Neuronal stem cell (in vitro differentiated cells): Measurements from ENCODE around the gene PRKN.

Experiments
- DNase-seq: peaks from one replicate; pipeline ENCODE4 v3.0.0-alpha.2; 2013; ENCODE audit warnings: low spot score
- H2AFZ ChIP-seq: one replicate; pipeline ENCODE4 v1.6.1; 2013; ENCODE audit warnings: mild to moderate bottlenecking, low read length, inconsistent platforms
- H2AK5ac ChIP-seq: 2 replicates; pipeline ENCODE4 v1.6.1; 2013; ENCODE audit warnings: low read depth, mild to moderate bottlenecking, inconsistent platforms, low read length, moderate library complexity, mixed read lengths
- H2BK120ac ChIP-seq: 2 replicates; pipeline ENCODE4 v1.6.1; 2013; ENCODE audit warnings: low read depth, mild to moderate bottlenecking, inconsistent platforms, low read length, moderate library complexity, mixed read lengths
- H2BK12ac ChIP-seq: one replicate; pipeline ENCODE4 v1.6.1; 2013; ENCODE audit warnings: low read length, inconsistent platforms
- H2BK15ac ChIP-seq: 2 replicates; pipeline ENCODE4 v1.6.1; 2013; ENCODE audit warnings: mild to moderate bottlenecking, low read length, inconsistent platforms, mixed read lengths
- H2BK5ac ChIP-seq: one replicate; pipeline ENCODE4 v1.6.1; 2013; ENCODE audit warnings: inconsistent platforms, mild to moderate bottlenecking, low read length, moderate library complexity
- H3K14ac ChIP-seq: one replicate; pipeline ENCODE4 v1.6.1; 2013; ENCODE audit warnings: low read length, inconsistent platforms
- H3K18ac ChIP-seq: 2 replicates; pipeline ENCODE4 v1.6.1; 2013; ENCODE audit warnings: low read length, inconsistent platforms
- H3K23ac ChIP-seq: 2 replicates; pipeline ENCODE4 v1.6.1; 2013; ENCODE audit warnings: low read depth, mild to moderate bottlenecking, mixed read lengths, low read length, inconsistent platforms; ENCODE audit not compliant: poor library complexity
- H3K27ac ChIP-seq: replicated peaks from 3 replicates; pipeline ENCODE4 v1.5.1; 2013; ENCODE audit warnings: low read length, inconsistent platforms
- H3K27me3 ChIP-seq, 3 experiments: 2 replicates each; pipeline ENCODE4 v1.6.1; 2013; ENCODE audit warnings: low read length in 3 of 3, mild to moderate bottlenecking in 2 of 3, inconsistent platforms in 1 of 3, low read depth in 1 of 3, mixed read lengths in 1 of 3, moderate library complexity in 1 of 3; ENCODE audit not compliant: control insufficient read depth in 3 of 3, insufficient read depth in 3 of 3
- H3K36me3 ChIP-seq, 2 donors: replicated peaks in 1 of 2; 2 replicates each; pipeline ENCODE4 v1.6.1; 2013; ENCODE audit warnings: low read length in 2 of 2; ENCODE audit not compliant: control insufficient read depth in 2 of 2, insufficient read depth in 2 of 2
- H3K4ac ChIP-seq: 2 replicates; pipeline ENCODE4 v1.6.1; 2013; ENCODE audit warnings: inconsistent platforms, mild to moderate bottlenecking, low read length, moderate library complexity
- H3K4me1 ChIP-seq, 2 donors: 1 replicate in 1 of 2; 2 replicates in 1 of 2; pipeline ENCODE4 v1.6.1; 2013; ENCODE audit warnings: low read length in 2 of 2, low read depth in 1 of 2; ENCODE audit not compliant: control insufficient read depth in 2 of 2, insufficient read depth in 1 of 2
- H3K4me2 ChIP-seq: one replicate; pipeline ENCODE4 v1.6.1; 2013; ENCODE audit warnings: mild to moderate bottlenecking, low read length, inconsistent platforms; ENCODE audit not compliant: insufficient read depth, poor library complexity, severe bottlenecking
- H3K4me3 ChIP-seq, 2 donors: 2 replicates each; pipeline ENCODE4 v1.5.1; 2013; ENCODE audit warnings: low read length in 2 of 2, mild to moderate bottlenecking in 2 of 2, inconsistent platforms in 1 of 2, moderate library complexity in 1 of 2
- H3K79me1 ChIP-seq: one replicate; pipeline ENCODE4 v1.6.1; 2013; ENCODE audit warnings: low read depth, mild to moderate bottlenecking, inconsistent platforms, low read length, moderate library complexity
- H3K9ac ChIP-seq: one replicate; pipeline ENCODE4 v1.6.1; 2013; ENCODE audit warnings: mild to moderate bottlenecking, low read depth, low read length, inconsistent platforms; ENCODE audit not compliant: poor library complexity
- H3K9me3 ChIP-seq, 2 donors: replicated peaks in 1 of 2; 2 replicates each; pipeline versions ENCODE3 to v1.6.1; 2013; ENCODE audit warnings: low read length in 2 of 2, mild to moderate bottlenecking in 2 of 2, inconsistent platforms in 1 of 2, low read depth in 1 of 2, mixed read lengths in 1 of 2, moderate library complexity in 1 of 2; ENCODE audit not compliant: control insufficient read depth in 2 of 2, insufficient read depth in 1 of 2
- H4K8ac ChIP-seq: one replicate; pipeline ENCODE4 v1.6.1; 2013; ENCODE audit warnings: low read depth, mild to moderate bottlenecking, inconsistent platforms, low read length, moderate library complexity
- H4K91ac ChIP-seq: one replicate; pipeline ENCODE4 v1.6.1; 2013; ENCODE audit warnings: low read length, low read depth, mild to moderate bottlenecking, inconsistent platforms; ENCODE audit not compliant: poor library complexity
- WGBS, 2 donors: extraction: QIAGEN DNeasy Blood & Tissue Kit; methylation state at CpG; one replicate each; pipeline ENCODE4 v1.1.7; 2013; ENCODE audit warnings: missing lambda C conversion rate in 2 of 2, mixed read lengths in 1 of 2; ENCODE audit not compliant: insufficient read length in 2 of 2, insufficient replicate concordance in 1 of 2; ENCODE audit errors: extremely low coverage in 2 of 2; 5-methylcytosine and 5-hydroxymethylcytosine counted together

The PRKN gene

GRCh38 chr6:161434350-161434749, 1293.2 kb downstream of the PRKN start:
- Histone ChIP-seq H2BK5ac (no peak overlapping the region), H3K4me3 (no peak overlapping the region), H4K91ac (no peak overlapping the region), H4K8ac (no peak overlapping the region), H3K79me1 (no peaks in the 10 kb centered on the region), H2BK120ac (no peak overlapping the region), H2AK5ac (no peak overlapping the region), H3K9ac (no peak overlapping the region), H3K14ac (no peak overlapping the region), H3K27me3 (no peaks in the 10 kb centered on the region), H2BK15ac (no peak overlapping the region), H3K4ac (no peak overlapping the region), H3K18ac (peak overlapping the region; percentile 76), H2AFZ (peak overlapping the region; percentile 75), H3K4me2 (no peak overlapping the region), H2BK12ac (no peak overlapping the region), H3K9me3 (peaks cover 0 to 1% of the 10 kb centered on the region in 2 donors), H3K27ac (peak overlapping the region; percentile 69), H3K4me1 (peaks cover 8 to 16% of the 10 kb centered on the region in 2 donors), H3K23ac (no peak overlapping the region), H3K36me3 (no peaks in the 10 kb centered on the region)
- no CpG with 5 or more reads among the region's 9 CpGs for WGBS, 2 donors
- DNase-seq = no peak

DNA sequence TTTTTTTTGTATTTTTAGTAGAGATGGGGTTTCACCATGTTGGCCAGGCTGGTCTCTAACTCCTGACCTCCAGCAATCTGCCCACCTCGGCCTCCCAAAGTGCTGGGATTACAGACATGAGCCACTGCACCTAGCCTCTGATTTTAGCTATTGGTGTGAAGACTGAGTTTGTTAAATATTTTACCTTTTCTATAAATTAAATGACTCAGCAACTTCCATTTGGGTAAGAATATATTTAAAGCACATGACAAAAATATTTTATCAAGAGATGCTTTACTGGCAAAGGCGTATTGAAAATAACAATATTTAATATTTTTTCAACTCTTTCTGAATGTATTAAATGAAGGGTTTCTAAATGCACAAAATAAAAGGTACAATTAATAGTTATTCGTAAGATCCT, 1295.0 kb downstream of the PRKN start:
- peaks cover 2 to 4% of the 10 kb centered on the region in 2 donors for H3K9me3 ChIP-seq
- no peak overlapping the region for H4K8ac ChIP-seq
- no peak overlapping the region for H3K9ac ChIP-seq
- no peak overlapping the region for H3K18ac ChIP-seq
- H2AFZ ChIP-seq = no peak overlapping the region
- H2BK120ac ChIP-seq = no peak overlapping the region
- DNase-seq = no peak
- no peak overlapping the region for H2AK5ac ChIP-seq
- H2BK5ac ChIP-seq = no peak overlapping the region
- H3K23ac ChIP-seq = no peak overlapping the region
- H3K14ac ChIP-seq = no peak overlapping the region
- no peak overlapping the region for H3K4me2 ChIP-seq
- H4K91ac ChIP-seq = no peak overlapping the region
- H3K4me3 ChIP-seq = no peak overlapping the region
- no peaks in the 10 kb centered on the region for H3K79me1 ChIP-seq
- WGBS, 2 donors = no CpG with 5 or more reads among the region's 3 CpGs
- no peaks in the 10 kb centered on the region for H3K36me3 ChIP-seq
- no peak overlapping the region for H3K4ac ChIP-seq
- no peak overlapping the region for H3K27ac ChIP-seq
- H3K4me1 ChIP-seq = peaks cover 8 to 16% of the 10 kb centered on the region in 2 donors
- H2BK12ac ChIP-seq = no peak overlapping the region
- H2BK15ac ChIP-seq = no peak overlapping the region
- H3K27me3 ChIP-seq = no peaks in the 10 kb centered on the region

GRCh38 chr6:161429921-161430490, 1297.6 kb downstream of the PRKN start:
- no peak overlapping the region for H2AFZ ChIP-seq
- no peaks in the 10 kb centered on the region for H3K27me3 ChIP-seq
- H2BK15ac ChIP-seq = no peak overlapping the region
- H3K9ac ChIP-seq = no peak overlapping the region
- H3K36me3 ChIP-seq = no peaks in the 10 kb centered on the region
- H3K9me3 ChIP-seq = peaks cover 2 to 4% of the 10 kb centered on the region in 2 donors
- no peak overlapping the region for H4K8ac ChIP-seq
- H2BK5ac ChIP-seq = no peak overlapping the region
- no peaks in the 10 kb centered on the region for H3K79me1 ChIP-seq
- H2AK5ac ChIP-seq = no peak overlapping the region
- no peak overlapping the region for H4K91ac ChIP-seq
- H3K4me3 ChIP-seq = no peak overlapping the region
- no peak overlapping the region for H3K27ac ChIP-seq
- H3K4me2 ChIP-seq = no peak overlapping the region
- H2BK12ac ChIP-seq = no peak overlapping the region
- no peak overlapping the region for H3K4ac ChIP-seq
- no peak for DNase-seq
- H3K23ac ChIP-seq = no peak overlapping the region
- no peak overlapping the region for H3K14ac ChIP-seq
- no CpG with 5 or more reads among the region's 3 CpGs for WGBS, 2 donors
- no peak overlapping the region for H3K18ac ChIP-seq
- H2BK120ac ChIP-seq = no peak overlapping the region
- peaks cover 4 to 10% of the 10 kb centered on the region in 2 donors for H3K4me1 ChIP-seq

- Histone ChIP-seq H3K4me3 (no peak overlapping the region), H3K14ac (no peak overlapping the region), H4K91ac (no peak overlapping the region), H2BK15ac (no peak overlapping the region), H2BK120ac (no peak overlapping the region), H3K4ac (no peak overlapping the region), H2AFZ (no peak overlapping the region), H3K36me3 (no peaks in the 10 kb centered on the region), H3K18ac (no peak overlapping the region), H3K4me2 (no peak overlapping the region), H2BK12ac (no peak overlapping the region), H3K27ac (no peak overlapping the region), H3K4me1 (no peaks in the 10 kb centered on the region), H3K9me3 (peaks cover 2 to 6% of the 10 kb centered on the region in 2 donors), H3K9ac (no peak overlapping the region), H2BK5ac (no peak overlapping the region), H3K23ac (no peak overlapping the region), H2AK5ac (no peak overlapping the region), H3K79me1 (no peaks in the 10 kb centered on the region), H3K27me3 (no peaks in the 10 kb centered on the region), H4K8ac (no peak overlapping the region)
- no peak for DNase-seq
Measured at GRCh38 chr6:161424421-161424820, 1303.1 kb downstream of the PRKN start.
